GM08714 (cell line): Measurements from ENCODE around the gene TM9SF1.
"Not testable (repeated sequence)": the region's sequence is repeated elsewhere in the genome, so short reads cannot be mapped to it uniquely, and the experiment has no call there.

Experiments used
- H3K4me3 ChIP-seq: fragments of 200-500 bp; sonication (Bioruptor generic); 2 replicates; pipeline ENCODE4 v1.5.1; 2014; ENCODE audit warnings: mild to moderate bottlenecking, low read length, inconsistent platforms
- ZNF274 ChIP-seq: IDR thresholded peaks from 2 replicates; pipeline ENCODE4 v1.6.1; 2012; ENCODE audit warnings: mild to moderate bottlenecking, low read depth, low read length

TM9SF1 gene

GRCh38 chr14:24232645-24233537 lies 37.6 kb upstream of the TM9SF1 start, which contains the start of gene GMPR2:
TSS of gene GMPR2 (plus strand) at chr14:24232929. CDS start at chr14:24233254, 325 bp downstream.
- H3K4me3 ChIP-seq = peak within 1 kb of the TSS; percentile 79
- TF ChIP-seq ZNF274 = no peak

DNA sequence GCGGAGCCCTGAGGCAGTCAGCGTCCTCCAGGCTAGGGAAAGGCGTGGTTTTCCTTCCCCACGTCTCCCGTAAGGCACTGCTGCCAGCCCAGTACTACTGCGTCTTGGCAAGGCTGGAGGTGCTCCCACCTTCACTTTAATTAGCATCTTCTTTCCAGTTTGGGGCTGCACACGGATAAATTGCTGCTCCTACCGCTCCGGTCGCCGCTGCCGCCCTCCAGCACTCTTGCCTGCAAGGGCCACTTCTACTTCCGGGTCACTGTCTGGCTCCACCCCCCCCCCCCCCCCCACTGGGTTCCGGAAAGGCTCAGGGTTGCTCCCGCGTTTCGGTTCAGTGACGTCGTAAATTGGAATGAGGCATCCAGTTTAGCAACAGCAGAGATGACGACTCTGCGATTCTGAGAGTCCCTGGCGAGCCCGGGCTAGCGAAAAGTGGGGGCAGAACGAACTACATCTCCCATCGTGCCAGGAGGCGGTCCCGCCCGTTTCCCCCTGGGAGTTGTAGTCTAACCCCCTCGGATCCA lies 36.9 kb upstream of the TM9SF1 start, which contains the start of gene NEDD8:
Gene NEDD8 (minus strand): TSS at position 247 of the 524 bp plus-strand sequence. CDS start 100 bp downstream, at position 147.
- no peak for TF ChIP-seq ZNF274
- H3K4me3 ChIP-seq = peak within 1 kb of the TSS; percentile 79

- no peak for TF ChIP-seq ZNF274
- peak overlapping the region; percentile 79 for H3K4me3 ChIP-seq
Observed at GRCh38 chr14:24231263-24232120, 36.3 kb upstream of the TM9SF1 start.

GRCh38 chr14:24228902-24229301 lies 33.7 kb upstream of the TM9SF1 start:
- no peak overlapping the region for H3K4me3 ChIP-seq
- TF ChIP-seq ZNF274 = no peak

GRCh38 chr14:24226473-24226872 lies 31.2 kb upstream of the TM9SF1 start:
- TF ChIP-seq ZNF274 = no peak

GRCh38 chr14:24224618-24225071 lies 29.4 kb upstream of the TM9SF1 start:
- no peak for TF ChIP-seq ZNF274
- no peak overlapping the region for H3K4me3 ChIP-seq

More at GRCh38 chr14:24226473-24226872, 31.2 kb upstream of the TM9SF1 start:
- no peak overlapping the region for H3K4me3 ChIP-seq

- H3K4me3 ChIP-seq = not testable (repeated sequence)
Observed at GRCh38 chr14:24222987-24223386, 27.7 kb upstream of the TM9SF1 start.

GRCh38 chr14:24219521-24219920 lies 24.3 kb upstream of the TM9SF1 start:
- no peak overlapping the region for H3K4me3 ChIP-seq
- no peak for TF ChIP-seq ZNF274

DNA sequence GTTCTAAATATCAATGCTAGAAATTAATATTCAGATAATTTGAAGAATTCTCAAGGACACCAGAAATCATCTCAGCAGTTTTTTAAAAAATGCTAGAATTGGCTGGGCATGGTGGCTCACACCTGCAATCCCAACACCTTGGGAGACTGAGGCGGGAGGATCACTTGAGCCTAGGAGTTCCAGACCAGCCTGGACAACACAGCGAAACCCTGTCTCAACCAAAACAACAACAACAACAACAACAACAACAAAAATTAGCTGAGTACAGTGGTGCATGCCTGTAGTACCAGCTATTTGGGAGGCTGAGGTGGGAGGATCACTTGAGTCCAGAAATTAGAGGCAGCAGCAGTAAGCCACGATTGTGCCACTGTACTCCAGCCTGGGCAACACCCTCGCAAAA lies 23.8 kb upstream of the TM9SF1 start:
- TF ChIP-seq ZNF274 = no peak
- no peak overlapping the region for H3K4me3 ChIP-seq

GRCh38 chr14:24216876-24217275 lies 21.6 kb upstream of the TM9SF1 start:
- H3K4me3 ChIP-seq = not testable (repeated sequence)

- TF ChIP-seq ZNF274 = no peak
- H3K4me3 ChIP-seq = peak overlapping the region; percentile 12; the same call in 1 of the 2 replicates
Observed at GRCh38 chr14:24216345-24216699, 21.1 kb upstream of the TM9SF1 start.

GRCh38 chr14:24215495-24216344 lies 20.5 kb upstream of the TM9SF1 start, which contains the start of gene MDP1:
TSS of gene MDP1 (minus strand) at chr14:24216066. CDS start at chr14:24215955, 111 bp downstream.
- H3K4me3 ChIP-seq = peak within 1 kb of the TSS; percentile 72
- no peak for TF ChIP-seq ZNF274
